Measurements from ENCODE around the gene FAM168A.
"Not testable (repeated sequence)": the region's sequence is repeated elsewhere in the genome, so short reads cannot be mapped to it uniquely, and the experiment has no call there.

Gene FAM168A

DNA sequence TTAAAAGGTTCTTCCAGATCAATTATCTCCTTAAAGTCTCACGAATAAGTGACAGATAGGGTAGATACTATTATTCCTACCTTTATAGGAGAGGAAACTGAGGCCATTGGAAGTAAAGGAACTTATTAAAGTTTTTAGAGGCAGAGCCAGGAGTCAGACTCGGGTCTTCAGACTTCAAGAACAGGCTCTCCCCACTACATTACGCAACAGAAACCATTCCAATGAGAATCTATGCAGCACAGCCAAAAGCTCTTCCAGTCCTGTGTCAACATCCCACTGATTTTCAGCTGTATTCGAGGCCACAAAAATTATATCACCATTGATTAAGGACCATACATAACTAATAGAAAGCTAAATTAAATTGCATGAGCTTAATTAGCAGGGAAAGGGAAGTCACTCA lies 144.3 kb downstream of the FAM168A start:
- no peak overlapping the region for H3K4me3 ChIP-seq (ENCODE audit: low read depth, low read length)
- DNase-seq (ENCODE audit: low read depth) = no peak

DNA sequence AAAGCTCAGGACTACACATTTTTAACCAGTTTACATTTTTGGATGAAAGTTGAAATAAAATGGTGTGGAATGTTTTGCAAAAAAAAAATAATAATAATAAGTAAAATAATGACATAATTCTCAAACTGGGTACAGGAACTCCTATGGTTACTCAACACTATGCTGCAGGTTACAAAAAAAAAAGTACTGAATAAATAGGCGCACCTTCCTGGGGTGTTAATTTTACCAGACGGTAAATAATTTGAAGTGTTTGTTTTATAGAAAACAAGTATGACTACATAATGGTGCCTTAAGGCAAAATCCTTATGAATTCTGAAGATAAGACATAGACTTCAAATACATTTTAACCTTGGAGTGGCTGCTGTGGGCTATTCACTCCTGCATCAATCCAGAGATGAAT lies 145.2 kb downstream of the FAM168A start:
- no peak for DNase-seq (ENCODE audit: low read depth)
- H3K4me3 ChIP-seq (ENCODE audit: low read depth, low read length) = no peak overlapping the region

DNA sequence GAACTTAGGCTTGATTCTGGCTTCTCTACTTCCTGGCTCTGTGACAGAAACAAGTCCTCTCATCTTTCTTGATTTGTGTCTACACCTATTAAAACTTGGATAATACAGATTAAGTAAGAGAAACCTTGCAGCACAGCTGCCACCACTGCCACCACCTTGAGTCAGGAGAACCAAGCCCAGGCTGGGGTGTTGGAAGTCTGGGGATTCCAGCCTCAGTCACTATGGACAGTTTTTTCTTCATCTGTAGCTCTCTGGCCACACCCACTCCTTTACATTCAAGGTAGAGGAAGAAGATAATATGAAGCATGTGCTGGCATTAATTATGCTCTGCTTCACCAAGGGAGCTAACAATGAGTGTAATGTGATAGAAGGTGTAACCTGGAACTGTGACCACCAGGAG lies 146.0 kb downstream of the FAM168A start:
- DNase-seq (ENCODE audit: low read depth) = no peak
- H3K4me3 ChIP-seq (ENCODE audit: low read depth, low read length) = no peak overlapping the region

DNA sequence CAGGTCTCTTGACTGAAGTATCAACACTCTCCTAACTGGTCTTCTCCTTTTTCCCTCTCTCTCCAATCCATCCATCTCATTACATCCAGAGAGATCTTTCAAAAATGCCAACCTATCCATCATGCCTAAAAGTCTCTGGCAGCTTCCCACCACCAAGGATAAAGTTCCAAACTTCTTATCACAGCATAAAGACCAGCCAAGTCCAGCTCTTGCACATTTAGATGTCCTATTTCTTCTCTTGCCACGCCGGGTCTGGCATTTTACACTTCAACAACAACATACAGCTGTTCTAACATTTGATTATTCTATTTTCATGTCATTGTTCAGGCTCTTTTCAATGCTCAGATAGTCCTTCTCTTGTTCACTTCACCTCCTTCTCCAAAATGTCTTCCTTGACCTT lies 151.1 kb downstream of the FAM168A start:
- DNase-seq (ENCODE audit: low read depth) = no peak

DNA sequence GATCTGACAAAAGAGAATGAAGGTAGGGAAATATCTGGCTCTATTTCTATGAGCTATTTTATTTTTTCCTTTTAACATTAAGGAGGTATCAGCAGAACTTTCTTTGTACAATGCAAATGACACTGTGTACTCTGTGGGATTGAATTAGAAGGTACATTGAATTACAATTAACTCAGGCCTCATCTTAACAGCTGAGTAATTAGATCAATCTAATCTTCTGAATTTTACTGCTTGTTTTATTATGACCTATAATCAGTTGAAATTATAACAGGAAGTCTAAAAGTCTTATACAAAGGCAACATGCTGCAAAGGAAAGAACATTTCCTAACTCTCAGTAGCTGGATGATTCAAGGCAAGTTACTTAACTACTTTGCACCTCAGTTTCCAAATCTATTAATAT lies 151.9 kb downstream of the FAM168A start:
- DNase-seq (ENCODE audit: low read depth) = no peak
- no peak overlapping the region for H3K4me3 ChIP-seq (ENCODE audit: low read depth, low read length)

More for the DNA sequence above, 151.1 kb downstream of the FAM168A start:
- H3K4me3 ChIP-seq (ENCODE audit: low read depth, low read length) = no peak overlapping the region

- DNase-seq (ENCODE audit: low read depth) = no peak
- no peak overlapping the region for H3K4me3 ChIP-seq (ENCODE audit: low read depth, low read length)
Observed at GRCh38 chr11:73439002-73439843, 158.7 kb downstream of the FAM168A start.

DNA sequence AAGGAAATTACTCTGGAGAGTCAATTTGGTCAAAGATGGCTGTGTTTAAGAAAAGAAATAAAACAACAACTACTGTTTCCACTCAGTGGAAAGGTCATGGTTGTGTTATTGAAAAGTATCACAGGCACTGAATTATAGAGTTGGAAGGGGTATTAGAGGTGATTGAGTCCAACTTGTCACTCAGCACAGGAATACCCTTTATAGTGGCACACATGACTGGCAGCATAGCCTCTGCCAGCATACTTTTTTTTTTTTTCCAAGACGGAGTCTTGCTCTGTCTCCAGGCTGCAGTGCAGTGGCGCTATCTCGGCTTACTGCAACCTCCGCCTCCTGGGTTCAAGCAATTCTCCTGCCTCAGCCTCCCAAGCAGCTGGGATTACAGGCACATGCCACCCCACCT lies 161.1 kb downstream of the FAM168A start:
- DNase-seq (ENCODE audit: low read depth); H3K4me3 ChIP-seq (ENCODE audit: low read depth, low read length): not testable (repeated sequence)

DNA sequence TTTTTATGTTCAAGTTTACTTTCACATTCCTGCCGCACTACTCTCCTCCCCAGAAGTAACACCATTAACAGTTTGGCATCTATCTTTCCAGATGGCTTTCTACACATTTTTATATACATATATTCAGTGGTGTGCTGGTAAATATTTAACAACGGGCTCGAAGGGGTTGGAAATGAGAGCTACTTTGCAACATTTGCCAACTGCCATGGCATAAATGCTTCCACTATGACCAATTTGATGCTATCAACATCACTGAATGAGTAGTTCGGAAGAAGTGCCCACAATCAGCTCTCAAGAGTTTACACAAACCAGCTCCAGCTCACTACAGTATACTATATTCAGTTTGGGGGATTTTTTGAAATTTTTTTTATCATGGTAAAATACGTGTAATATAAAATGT lies 166.5 kb downstream of the FAM168A start:
- H3K4me3 ChIP-seq (ENCODE audit: low read depth, low read length) = no peak overlapping the region
- DNase-seq (ENCODE audit: low read depth) = no peak

GRCh38 chr11:73430326-73430725 lies 167.6 kb downstream of the FAM168A start:
- H3K4me3 ChIP-seq (ENCODE audit: low read depth, low read length) = no peak overlapping the region
- DNase-seq (ENCODE audit: low read depth) = no peak

- peak; percentile 39 for DNase-seq (ENCODE audit: low read depth)
Observed at GRCh38 chr11:73429121-73429750, 168.7 kb downstream of the FAM168A start.

DNA sequence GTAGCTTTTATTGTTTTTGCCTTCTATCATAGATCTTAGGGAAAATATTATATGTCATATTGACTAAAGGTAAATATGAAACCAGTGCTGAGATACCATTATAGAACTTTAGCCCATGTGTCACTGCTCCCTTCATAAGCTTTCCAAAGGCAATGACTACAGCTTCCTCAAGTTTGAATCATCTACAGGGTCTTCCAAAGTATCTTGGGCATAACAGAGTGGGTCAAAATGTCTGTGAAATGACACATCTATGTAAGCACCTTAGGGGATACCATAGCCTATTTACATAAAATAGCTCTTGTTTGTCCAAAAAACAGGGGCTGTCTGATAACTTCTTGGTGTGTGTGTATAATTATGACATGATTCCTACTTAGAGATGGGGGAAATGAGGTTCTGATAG lies 169.2 kb downstream of the FAM168A start:
- DNase-seq (ENCODE audit: low read depth) = no peak
- no peak overlapping the region for H3K4me3 ChIP-seq (ENCODE audit: low read depth, low read length)

More at GRCh38 chr11:73429121-73429750, 168.7 kb downstream of the FAM168A start:
- no peak overlapping the region for H3K4me3 ChIP-seq (ENCODE audit: low read depth, low read length)

- no peak for DNase-seq (ENCODE audit: low read depth)
- H3K4me3 ChIP-seq (ENCODE audit: low read depth, low read length) = no peak overlapping the region
Observed at GRCh38 chr11:73428227-73428626, 169.7 kb downstream of the FAM168A start.

GRCh38 chr11:73426219-73426850 lies 171.6 kb downstream of the FAM168A start:
- no peak overlapping the region for H3K4me3 ChIP-seq (ENCODE audit: low read depth, low read length)
- no peak for DNase-seq (ENCODE audit: low read depth)

GRCh38 chr11:73425108-73425507 lies 172.8 kb downstream of the FAM168A start:
- no peak for DNase-seq (ENCODE audit: low read depth)
- H3K4me3 ChIP-seq (ENCODE audit: low read depth, low read length) = no peak overlapping the region

- H3K4me3 ChIP-seq (ENCODE audit: low read depth, low read length) = no peak overlapping the region
- DNase-seq (ENCODE audit: low read depth) = no peak
Observed at GRCh38 chr11:73423506-73423905, 174.4 kb downstream of the FAM168A start.

DNA sequence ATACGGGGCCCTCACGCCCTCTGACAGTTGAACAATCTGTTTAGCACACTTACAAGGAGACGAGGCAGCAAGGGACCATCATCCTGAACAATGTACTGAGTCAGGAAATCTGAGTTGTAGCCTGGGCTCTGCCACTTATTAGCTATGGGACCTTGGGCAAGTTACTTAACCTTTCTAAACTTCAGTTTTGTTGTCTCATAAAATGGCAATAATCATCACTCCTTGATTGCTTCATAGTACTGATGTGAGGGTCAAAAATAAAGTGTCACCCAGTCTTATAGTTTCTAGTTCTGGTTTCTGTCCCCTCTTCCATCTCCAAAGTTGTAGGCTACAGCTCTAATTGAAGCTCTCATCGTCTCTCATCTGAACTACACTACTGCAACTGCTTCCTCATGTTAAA lies 175.0 kb downstream of the FAM168A start:
- H3K4me3 ChIP-seq (ENCODE audit: low read depth, low read length) = no peak overlapping the region
- DNase-seq (ENCODE audit: low read depth) = no peak

DNA sequence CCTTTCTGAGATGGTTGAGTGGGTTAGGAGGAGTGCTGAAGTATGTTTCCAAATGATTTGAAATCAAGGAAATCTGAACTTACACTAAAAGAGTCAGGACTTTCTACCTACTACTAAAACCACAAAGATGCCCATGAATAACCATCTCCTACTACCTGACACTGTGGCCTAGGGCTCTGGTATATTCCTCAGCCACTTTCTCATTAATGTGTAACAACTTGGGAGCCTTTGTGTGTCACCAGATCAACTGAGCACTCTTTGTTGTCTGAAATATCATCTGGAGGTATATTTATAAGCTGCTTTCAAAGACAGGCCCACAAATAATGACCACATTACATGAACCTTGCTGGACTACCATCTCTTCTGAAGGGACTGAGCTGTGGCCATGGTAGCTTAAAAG lies 177.8 kb downstream of the FAM168A start:
- no peak overlapping the region for H3K4me3 ChIP-seq (ENCODE audit: low read depth, low read length)
- DNase-seq (ENCODE audit: low read depth) = no peak

DNA sequence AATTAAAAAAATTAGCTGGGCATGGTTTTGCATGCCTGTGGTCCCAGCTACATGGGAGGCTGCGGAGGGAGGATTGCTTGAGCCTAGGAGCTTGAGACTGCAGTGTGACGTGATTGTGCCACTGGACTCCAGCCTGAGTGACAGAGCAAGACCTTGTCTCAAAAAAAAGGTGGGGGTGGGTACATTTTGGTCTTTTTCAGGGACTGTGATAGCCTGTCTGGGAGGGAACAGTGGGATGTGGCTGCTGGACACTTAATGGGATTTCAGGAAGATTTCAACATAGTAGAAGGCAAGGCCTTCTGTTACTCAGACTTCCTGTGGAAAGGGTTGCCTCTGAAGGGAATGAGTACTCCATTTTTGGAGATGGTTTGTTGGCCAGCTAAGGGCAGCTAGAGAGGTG lies 181.1 kb downstream of the FAM168A start:
- no peak for DNase-seq (ENCODE audit: low read depth)
- no peak overlapping the region for H3K4me3 ChIP-seq (ENCODE audit: low read depth, low read length)

DNA sequence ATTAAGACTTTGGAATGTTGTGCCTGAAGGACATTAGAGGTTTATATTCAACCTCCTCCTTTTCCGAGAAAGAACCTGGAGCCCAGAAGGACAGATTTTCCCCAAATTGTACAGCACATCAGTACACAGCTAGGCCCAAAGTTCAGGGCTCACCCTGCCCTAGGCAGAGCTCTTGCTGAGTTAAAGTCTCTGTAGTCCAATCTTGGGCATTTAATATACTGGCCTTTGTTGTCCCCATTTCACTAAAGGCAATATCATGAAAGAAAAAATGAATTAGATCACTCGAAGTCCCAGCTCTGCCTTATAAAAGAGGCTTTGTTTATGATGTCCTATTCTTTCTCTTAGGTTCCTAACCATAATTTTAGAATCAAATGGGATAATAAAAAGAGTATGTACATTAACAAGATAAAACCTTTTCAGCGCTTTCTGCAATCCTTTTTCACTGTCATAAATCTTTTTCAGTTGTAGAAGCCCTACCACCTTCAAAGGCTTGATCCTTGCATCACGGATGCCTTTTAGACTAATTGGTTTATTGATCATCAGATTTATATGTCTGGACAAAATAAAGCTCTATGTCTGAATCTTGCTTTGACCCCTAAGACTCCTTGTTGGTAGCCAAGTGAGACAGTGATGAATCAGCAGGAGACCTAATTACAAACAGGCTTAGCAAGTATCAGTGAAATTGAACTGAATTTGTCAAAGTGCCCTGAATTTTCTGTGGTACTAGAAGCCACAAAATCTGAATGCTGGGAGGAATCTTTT lies 181.9 kb downstream of the FAM168A start:
- H3K4me3 ChIP-seq (ENCODE audit: low read depth, low read length) = no peak overlapping the region
- DNase-seq (ENCODE audit: low read depth) = no peak
